GM12891 (cell line): Measurements from ENCODE around the gene ROBO2.

Source experiments
- POLR2A ChIP-seq: IDR thresholded peaks from 2 replicates; pipeline ENCODE4 v1.6.1; 2011; ENCODE audit warnings: low read depth, low read length, control low read depth
- POLR2AphosphoS5 ChIP-seq: IDR thresholded peaks from 2 replicates; pipeline ENCODE4 v1.6.1; 2011; ENCODE audit warnings: low read depth, low read length, control low read depth
- SPI1 ChIP-seq: IDR thresholded peaks from 2 replicates; pipeline ENCODE4 v1.6.1; 2011; ENCODE audit warnings: low read depth, low read length, control low read depth
- TAF1 ChIP-seq: IDR thresholded peaks from 2 replicates; pipeline ENCODE4 v1.6.1; 2011; ENCODE audit warnings: low read depth, low read length, control low read depth

DNA sequence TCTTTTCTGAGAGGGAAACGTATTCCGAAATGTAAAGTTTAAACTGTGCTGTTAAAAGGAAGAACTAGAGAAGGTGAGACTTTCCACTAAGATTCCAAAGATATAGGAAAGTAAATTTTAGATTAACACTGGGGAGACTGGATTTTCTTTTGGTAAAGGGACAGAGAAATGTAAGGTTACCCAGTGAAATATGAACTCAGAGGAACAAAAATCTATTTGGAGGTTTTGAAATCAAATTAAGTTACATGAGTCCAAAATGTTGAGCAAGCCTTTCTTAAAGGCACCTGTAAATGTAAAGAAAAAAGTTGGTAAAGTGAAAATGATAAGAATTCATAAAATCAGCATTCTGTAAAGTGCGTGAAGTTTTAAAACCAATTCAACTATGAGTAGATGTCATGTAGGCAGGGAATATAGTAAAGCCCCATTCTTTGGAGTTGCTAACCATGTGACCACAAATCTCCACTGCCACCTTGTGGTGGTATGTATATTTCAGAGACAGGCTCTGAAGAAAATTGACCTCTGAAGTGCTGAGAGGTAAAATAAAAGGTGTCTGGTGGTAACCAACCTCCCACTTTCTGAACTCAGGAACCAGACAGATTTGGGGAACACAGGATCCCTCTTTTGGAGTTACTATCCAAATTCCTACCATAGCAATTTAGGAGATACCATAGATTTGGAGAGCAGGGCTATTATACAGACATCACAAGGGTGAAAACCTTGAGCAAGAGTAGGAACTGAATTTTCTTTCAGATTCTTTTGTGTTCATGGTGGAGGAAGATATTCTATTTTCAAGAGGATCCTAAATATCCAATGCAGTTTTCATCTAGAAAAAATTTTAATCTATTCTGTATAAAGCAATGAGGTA lies 215.3 kb downstream of the ROBO2 start:
- TF ChIP-seq POLR2AphosphoS5 (no peak), POLR2A (no peak), TAF1 (no peak), SPI1 (no peak)
